Endothelial cell (in vitro differentiated cells): ENCODE results near the gene TMEM108. TPM values are rescaled to one million over a fixed set of nuclear protein-coding genes. Genes with fewer than 3 reads are reported as not detected.

ENCODE experiments used
- DNase-seq: peaks from one replicate; pipeline ENCODE4 v3.0.0; 2021; ENCODE audit warnings: low spot score
- H3K27ac Mint-ChIP-seq: one replicate; pipeline ENCODE4 v1.8.0; 2021; ENCODE audit warnings: mixed read lengths, inconsistent platforms; ENCODE audit not compliant: unreplicated experiment
- H3K27me3 Mint-ChIP-seq: one replicate; pipeline ENCODE4 v1.8.0; 2021; ENCODE audit warnings: mild to moderate bottlenecking, moderate library complexity, mixed read lengths, inconsistent platforms; ENCODE audit not compliant: unreplicated experiment
- H3K36me3 Mint-ChIP-seq: one replicate; pipeline ENCODE4 v1.8.0; 2021; ENCODE audit warnings: mild to moderate bottlenecking, low read depth, mixed read lengths, inconsistent platforms; ENCODE audit not compliant: unreplicated experiment
- H3K4me1 Mint-ChIP-seq: one replicate; pipeline ENCODE4 v1.8.0; 2021; ENCODE audit warnings: mild to moderate bottlenecking, mixed read lengths, inconsistent platforms; ENCODE audit not compliant: unreplicated experiment
- H3K4me3 Mint-ChIP-seq: one replicate; pipeline ENCODE4 v1.8.0; 2021; ENCODE audit warnings: mild to moderate bottlenecking, mixed read lengths, inconsistent platforms; ENCODE audit not compliant: unreplicated experiment
- H3K9me3 Mint-ChIP-seq: one replicate; pipeline ENCODE4 v1.8.0; 2021; ENCODE audit warnings: mixed read lengths, inconsistent platforms; ENCODE audit not compliant: unreplicated experiment
- total RNA-seq: library from RNA; stranded (reverse); fragmentation: NEBNext Ultra II Directional; extraction: Animal tissue kit (Norgen Biotek cat#: 25700); gene quantifications from one replicate; pipeline ENCODE4 v1.2.1, GENCODE V29; 2021; ENCODE audit not compliant: unreplicated experiment
- TF ChIP-seq, protein P1 (sequence below): fragments of 200-600 bp; sonication (generic); IDR thresholded peaks from one replicate; pipeline ENCODE4 v1.5.0; 2021; ENCODE audit warnings: antibody characterized with exemption; ENCODE audit not compliant: unreplicated experiment

Gene TMEM108
- total RNA-seq, 1 donor from 2014 or later = 14.2 TPM

DNA sequence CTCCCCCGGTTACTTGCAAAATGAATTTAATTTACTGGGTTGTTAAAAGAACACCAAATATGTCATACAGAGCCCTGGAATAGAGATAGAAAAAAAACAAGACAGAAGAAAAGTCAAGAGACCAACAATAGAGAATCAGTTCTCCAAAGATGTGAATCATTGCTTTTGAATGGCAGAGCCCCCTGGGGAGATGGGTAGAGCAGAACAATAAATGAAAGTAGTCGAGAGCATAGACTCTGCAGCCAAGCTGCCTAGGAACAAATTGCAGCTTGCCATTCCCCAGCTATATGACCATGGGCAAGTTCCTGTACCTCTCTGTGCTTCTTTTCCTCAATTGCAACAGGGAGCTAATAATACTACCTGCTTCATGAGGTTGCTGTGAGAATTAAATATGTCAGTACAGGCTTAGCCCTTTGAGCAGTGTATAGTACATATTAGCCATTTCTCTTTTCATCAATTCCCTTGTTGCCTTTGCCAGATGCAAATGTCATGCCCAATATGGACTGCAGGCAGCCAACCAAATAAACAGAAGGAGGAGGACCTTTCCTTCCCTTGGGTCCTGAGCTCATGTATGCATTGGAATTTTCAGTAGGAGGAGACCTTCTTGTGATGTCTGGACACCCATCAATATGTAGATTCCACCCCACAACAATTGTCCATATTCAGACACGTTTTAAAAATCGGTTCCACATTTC lies 336.7 kb downstream of the TMEM108 start:
- Mint-ChIP-seq H3K27me3 (peaks cover 9% of the 10 kb centered on the region), H3K4me1 (peaks cover 10% of the 10 kb centered on the region), H3K27ac (no peak overlapping the region), H3K4me3 (no peak overlapping the region), H3K36me3 (no peaks in the 10 kb centered on the region), H3K9me3 (no peaks in the 10 kb centered on the region)
- TF ChIP-seq, protein P1, sequence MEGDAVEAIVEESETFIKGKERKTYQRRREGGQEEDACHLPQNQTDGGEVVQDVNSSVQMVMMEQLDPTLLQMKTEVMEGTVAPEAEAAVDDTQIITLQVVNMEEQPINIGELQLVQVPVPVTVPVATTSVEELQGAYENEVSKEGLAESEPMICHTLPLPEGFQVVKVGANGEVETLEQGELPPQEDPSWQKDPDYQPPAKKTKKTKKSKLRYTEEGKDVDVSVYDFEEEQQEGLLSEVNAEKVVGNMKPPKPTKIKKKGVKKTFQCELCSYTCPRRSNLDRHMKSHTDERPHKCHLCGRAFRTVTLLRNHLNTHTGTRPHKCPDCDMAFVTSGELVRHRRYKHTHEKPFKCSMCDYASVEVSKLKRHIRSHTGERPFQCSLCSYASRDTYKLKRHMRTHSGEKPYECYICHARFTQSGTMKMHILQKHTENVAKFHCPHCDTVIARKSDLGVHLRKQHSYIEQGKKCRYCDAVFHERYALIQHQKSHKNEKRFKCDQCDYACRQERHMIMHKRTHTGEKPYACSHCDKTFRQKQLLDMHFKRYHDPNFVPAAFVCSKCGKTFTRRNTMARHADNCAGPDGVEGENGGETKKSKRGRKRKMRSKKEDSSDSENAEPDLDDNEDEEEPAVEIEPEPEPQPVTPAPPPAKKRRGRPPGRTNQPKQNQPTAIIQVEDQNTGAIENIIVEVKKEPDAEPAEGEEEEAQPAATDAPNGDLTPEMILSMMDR = no peak
- no peak for DNase-seq

DNA sequence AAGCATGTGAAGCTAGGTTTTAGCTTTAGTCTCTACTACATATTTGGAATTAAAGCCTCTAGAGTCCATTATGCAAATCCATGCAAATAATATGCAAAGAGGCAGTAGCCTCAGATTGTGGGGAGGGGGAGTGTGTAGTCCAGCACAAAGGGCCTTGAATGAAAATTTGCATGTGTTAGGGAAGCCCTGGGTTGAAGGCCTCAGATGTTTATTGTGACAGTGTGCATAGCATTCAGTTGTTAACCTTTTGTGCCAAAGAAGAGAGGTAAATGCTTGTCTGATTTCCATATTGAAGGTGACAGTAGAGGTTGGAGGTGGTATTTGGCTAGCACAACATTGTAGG lies 337.2 kb downstream of the TMEM108 start:
- Mint-ChIP-seq H3K4me3 (no peak overlapping the region), H3K9me3 (no peaks in the 10 kb centered on the region), H3K4me1 (peaks cover 10% of the 10 kb centered on the region), H3K27ac (no peak overlapping the region), H3K36me3 (no peaks in the 10 kb centered on the region), H3K27me3 (peaks cover 9% of the 10 kb centered on the region)
- DNase-seq = no peak
- TF ChIP-seq, protein P1 = no peak

DNA sequence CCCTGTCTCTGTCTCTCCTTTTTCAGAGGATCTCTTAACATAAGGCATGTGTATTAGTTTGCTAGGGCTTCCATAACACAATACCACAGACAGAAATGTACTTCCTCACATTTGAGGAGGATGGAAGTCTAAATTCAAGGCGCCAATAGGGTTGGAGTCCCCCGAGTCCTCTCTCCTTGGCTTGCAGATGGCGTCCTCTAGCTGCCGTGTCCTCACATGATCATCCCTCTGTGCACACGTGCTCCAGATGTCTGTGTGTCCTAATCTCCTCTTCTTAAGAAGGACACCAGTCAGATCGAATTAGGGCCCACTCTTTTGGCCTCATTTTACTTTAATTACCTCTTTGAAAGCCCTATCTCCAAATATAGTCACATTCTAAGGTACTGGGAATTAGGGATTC lies 338.6 kb downstream of the TMEM108 start:
- H3K27ac Mint-ChIP-seq = no peak overlapping the region
- peaks cover 9% of the 10 kb centered on the region for H3K27me3 Mint-ChIP-seq
- TF ChIP-seq, protein P1 = no peak
- DNase-seq = no peak
- H3K4me1 Mint-ChIP-seq = peaks cover 6% of the 10 kb centered on the region
- peaks cover 8% of the 10 kb centered on the region for H3K36me3 Mint-ChIP-seq
- no peak overlapping the region for H3K4me3 Mint-ChIP-seq
- H3K9me3 Mint-ChIP-seq = no peaks in the 10 kb centered on the region

DNA sequence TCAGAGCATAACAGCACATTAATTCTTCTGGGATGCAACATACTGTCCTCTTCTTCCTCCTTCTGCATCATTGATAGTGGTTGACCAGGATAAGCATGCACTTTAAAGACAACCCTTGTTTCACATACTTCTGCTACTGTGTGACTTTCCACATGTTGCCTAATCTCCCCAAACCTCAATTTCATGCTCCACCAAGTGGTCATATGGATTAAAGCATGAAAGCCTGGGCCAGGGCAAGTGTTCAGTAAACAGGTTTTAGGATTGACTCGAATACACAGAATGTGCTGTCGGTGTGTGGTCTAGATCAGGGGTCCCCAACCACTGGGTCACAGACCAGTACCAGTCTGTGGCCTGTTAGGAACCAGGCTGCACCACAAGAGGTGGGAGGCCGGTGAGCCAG lies 339.2 kb downstream of the TMEM108 start:
- H3K36me3 Mint-ChIP-seq = peaks cover 8% of the 10 kb centered on the region
- peak; percentile 32 for DNase-seq

DNA sequence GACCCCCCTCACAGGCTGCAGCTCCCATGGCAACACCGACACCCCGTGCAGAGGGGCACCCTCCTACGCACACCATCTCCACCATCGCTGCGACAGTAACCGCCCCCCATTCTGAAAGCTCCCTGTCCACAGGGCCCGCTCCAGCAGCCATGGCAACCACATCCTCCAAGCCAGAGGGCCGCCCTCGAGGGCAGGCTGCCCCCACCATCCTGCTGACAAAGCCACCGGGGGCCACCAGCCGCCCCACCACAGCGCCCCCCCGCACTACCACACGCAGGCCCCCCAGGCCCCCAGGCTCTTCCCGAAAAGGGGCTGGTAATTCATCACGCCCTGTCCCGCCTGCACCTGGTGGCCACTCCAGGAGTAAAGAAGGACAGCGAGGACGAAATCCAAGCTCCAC lies 341.7 kb downstream of the TMEM108 start:
- no peak overlapping the region for H3K4me3 Mint-ChIP-seq
- H3K9me3 Mint-ChIP-seq = no peaks in the 10 kb centered on the region
- peaks cover 6% of the 10 kb centered on the region for H3K27me3 Mint-ChIP-seq
- no peak for DNase-seq
- H3K36me3 Mint-ChIP-seq = peaks cover 8% of the 10 kb centered on the region
- H3K27ac Mint-ChIP-seq = no peak overlapping the region
- no peaks in the 10 kb centered on the region for H3K4me1 Mint-ChIP-seq
- TF ChIP-seq, protein P1 = no peak

More for the DNA sequence above, 339.2 kb downstream of the TMEM108 start:
- H3K9me3 Mint-ChIP-seq = no peaks in the 10 kb centered on the region
- TF ChIP-seq, protein P1 = no peak
- no peak overlapping the region for H3K27ac Mint-ChIP-seq
- H3K27me3 Mint-ChIP-seq = peaks cover 9% of the 10 kb centered on the region
- peaks cover 6% of the 10 kb centered on the region for H3K4me1 Mint-ChIP-seq
- no peak overlapping the region for H3K4me3 Mint-ChIP-seq
